ENCODE measurements around the gene SYS1.

Gene SYS1

GRCh38 chr20:45358282-45359068 is 4.5 kb upstream of the SYS1 start:
- DNase-seq: no peak

GRCh38 chr20:45359069-45359405 is 3.9 kb upstream of the SYS1 start:
- DNase-seq: no peak

GRCh38 chr20:45359406-45360148 is 3.4 kb upstream of the SYS1 start:
- DNase-seq: no peak

- DNase-seq: no peak
Measured at GRCh38 chr20:45361793-45362192, 1.2 kb upstream of the SYS1 start.

- DNase-seq: no peak
Measured at GRCh38 chr20:45363611-45364492, 896 bp downstream of the SYS1 start.

GRCh38 chr20:45365444-45365970 is 2.6 kb downstream of the SYS1 start:
- DNase-seq: no peak

GRCh38 chr20:45366192-45366591 is 3.2 kb downstream of the SYS1 start:
- DNase-seq: no peak

- DNase-seq: no peak
Measured at GRCh38 chr20:45366631-45367030, 3.7 kb downstream of the SYS1 start.

- no peak for DNase-seq
Measured at GRCh38 chr20:45367126-45367525, 4.2 kb downstream of the SYS1 start.

GRCh38 chr20:45368221-45368980 is 5.4 kb downstream of the SYS1 start:
- DNase-seq: no peak

- DNase-seq: no peak
Measured at GRCh38 chr20:45370571-45371160, 7.7 kb downstream of the SYS1 start.

- no peak for DNase-seq
Measured at GRCh38 chr20:45372241-45372640, 9.3 kb downstream of the SYS1 start.

- no peak for DNase-seq
Measured at GRCh38 chr20:45372646-45373352, 9.8 kb downstream of the SYS1 start.

- peak; percentile 92 for DNase-seq
Measured at GRCh38 chr20:45373353-45374100, 10.6 kb downstream of the SYS1 start.

- no peak for DNase-seq
Measured at GRCh38 chr20:45374101-45374467, 11.1 kb downstream of the SYS1 start.

GRCh38 chr20:45374966-45375365 is 12.0 kb downstream of the SYS1 start:
- no peak for DNase-seq

GRCh38 chr20:45377269-45377668 is 14.3 kb downstream of the SYS1 start:
- DNase-seq: no peak

- no peak for DNase-seq
Measured at GRCh38 chr20:45378191-45378590, 15.2 kb downstream of the SYS1 start, which contains the start of gene TP53TG5. TSS of gene TP53TG5 (minus strand) at chr20:45378325. CDS start at chr20:45378236, 89 bp downstream.

- DNase-seq: no peak
Measured at GRCh38 chr20:45387274-45387673, 24.3 kb downstream of the SYS1 start.

- DNase-seq: no peak
Measured at GRCh38 chr20:45390931-45391330, 28.0 kb downstream of the SYS1 start.

- no peak for DNase-seq
Measured at GRCh38 chr20:45391559-45391958, 28.6 kb downstream of the SYS1 start.

Measured in activated CD8-positive, alpha-beta memory T cell treated with anti-CD3 and anti-CD28 coated beads, Interleukin-2, amount 50 U/mL, for 4 hours (primary cell).